GM19324 (cell line): ENCODE results near the gene TCF25.
"Not testable (repeated sequence)": the region's sequence is repeated elsewhere in the genome, so short reads cannot be mapped to it uniquely, and the experiment has no call there.

Experiments
- ATAC-seq: cut with Tn5 transposase; IDR thresholded peaks from one replicate; pipeline ENCODE4 v1.9.1; 2021; ENCODE audit warnings: mild to moderate bottlenecking, moderate library complexity; ENCODE audit not compliant: unreplicated experiment, low FRiP score

TCF25 gene

DNA sequence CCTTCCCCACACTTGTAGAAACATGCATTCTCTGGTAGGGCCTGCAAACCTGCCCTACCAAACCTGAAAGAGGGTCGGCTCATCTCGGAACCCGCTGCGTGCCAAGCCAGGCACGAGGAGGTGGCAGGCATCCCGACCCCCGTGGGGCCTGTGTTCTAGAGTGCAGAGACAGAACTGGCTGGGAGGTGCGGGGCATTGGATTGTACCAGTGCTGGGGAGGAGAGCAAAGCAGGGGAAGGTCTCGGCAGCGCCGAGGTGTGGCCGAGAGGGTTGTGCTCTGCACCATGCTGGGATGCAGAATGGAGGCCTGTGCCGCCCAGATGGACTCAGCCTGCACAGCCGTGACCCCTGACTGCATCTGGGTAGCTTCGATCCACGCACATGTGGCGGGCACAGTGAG lies 27.5 kb downstream of the TCF25 start:
- ATAC-seq, result no peak

DNA sequence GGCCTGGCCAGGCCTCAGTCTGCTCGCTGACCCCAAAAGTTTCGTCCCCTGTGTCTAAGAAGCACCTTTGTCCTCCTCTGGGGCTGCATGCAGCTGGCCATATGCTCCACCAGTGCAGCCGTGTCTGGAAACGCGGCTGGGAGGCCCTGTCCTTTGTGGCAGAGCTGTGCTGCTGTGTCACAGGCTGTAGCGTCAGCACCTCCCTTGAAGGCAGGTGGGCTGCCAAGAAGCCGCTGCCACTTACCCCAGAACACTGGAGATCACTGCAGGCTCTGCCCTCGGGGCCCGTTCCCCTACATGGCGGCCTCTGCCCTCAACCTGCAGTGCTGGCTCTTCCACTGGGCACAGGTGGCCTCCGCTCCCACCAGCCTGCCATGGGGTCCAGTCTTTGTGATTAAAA lies 29.6 kb downstream of the TCF25 start:
- no peak for ATAC-seq

DNA sequence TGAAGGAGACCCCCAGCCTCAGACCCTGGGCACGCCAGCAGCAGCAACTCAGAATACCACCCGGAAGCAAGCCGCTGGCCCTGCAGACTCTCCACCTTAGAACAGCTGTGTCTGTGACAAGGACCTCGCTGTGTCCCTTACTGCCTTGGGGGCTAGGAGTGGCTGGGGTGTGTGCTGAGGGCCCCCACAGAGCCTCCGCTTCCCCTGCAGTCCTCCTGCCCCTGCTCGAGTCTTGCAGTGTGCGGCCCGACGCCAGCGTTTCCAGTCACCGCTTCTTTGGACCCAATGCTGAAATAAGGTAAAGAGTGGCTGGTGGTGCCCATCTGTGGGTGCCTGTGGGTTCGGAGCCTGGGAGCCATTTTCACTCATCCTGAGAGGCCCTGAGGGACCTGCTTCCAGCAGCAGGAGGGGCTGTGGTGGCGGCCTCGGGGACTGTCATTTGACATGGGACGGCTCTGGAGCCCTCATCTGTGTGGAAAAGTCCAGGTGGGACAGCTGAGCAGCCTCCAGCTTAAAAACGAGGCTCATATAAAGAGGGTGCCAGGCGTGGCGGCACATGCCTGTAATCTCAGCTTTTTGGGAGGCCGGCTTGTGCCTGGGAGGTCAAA lies 30.6 kb downstream of the TCF25 start:
- ATAC-seq, result no peak

DNA sequence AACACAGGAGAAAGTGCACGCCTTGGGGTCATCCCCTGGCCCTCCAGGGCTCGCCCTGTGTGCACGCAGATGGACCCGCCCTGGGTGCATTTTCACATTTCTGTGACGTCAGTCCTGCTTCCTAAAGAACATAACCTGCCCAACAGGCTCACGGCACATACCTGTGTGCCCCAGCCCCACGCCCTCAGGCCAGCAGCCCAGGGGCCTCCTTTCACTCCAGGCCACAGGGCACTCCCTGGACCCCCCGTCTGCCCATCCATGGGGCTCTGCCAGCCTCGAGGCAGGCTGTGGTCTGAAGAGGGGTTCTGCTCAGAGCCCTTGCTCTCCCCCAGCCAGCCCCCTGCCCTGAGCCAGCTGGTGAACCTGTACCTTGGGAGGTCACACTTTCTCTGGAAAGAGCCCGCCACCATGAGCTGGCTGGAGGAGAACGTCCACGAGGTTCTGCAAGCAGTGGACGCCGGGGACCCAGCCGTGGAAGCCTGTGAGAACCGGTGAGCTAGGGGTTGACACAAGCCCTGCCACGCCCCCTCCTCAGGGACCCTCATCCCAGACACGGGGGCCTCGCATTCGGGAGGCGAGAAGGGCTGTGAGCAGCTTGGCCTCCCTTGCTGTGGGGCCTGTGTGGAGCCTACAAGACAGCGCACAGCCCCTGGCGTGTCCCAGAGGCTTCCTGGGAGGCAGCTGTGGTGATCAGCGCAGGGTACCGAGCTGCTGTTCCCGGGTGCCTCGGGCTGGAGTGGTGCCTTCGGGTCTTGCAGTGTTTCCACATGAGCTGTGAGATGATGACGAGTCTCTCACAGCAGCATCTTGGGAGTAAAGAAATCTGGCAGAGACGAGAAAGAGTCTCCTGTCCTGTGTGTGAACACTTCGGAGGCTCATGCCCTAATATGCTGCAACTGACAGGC lies 31.5 kb downstream of the TCF25 start:
- ATAC-seq, result no peak

DNA sequence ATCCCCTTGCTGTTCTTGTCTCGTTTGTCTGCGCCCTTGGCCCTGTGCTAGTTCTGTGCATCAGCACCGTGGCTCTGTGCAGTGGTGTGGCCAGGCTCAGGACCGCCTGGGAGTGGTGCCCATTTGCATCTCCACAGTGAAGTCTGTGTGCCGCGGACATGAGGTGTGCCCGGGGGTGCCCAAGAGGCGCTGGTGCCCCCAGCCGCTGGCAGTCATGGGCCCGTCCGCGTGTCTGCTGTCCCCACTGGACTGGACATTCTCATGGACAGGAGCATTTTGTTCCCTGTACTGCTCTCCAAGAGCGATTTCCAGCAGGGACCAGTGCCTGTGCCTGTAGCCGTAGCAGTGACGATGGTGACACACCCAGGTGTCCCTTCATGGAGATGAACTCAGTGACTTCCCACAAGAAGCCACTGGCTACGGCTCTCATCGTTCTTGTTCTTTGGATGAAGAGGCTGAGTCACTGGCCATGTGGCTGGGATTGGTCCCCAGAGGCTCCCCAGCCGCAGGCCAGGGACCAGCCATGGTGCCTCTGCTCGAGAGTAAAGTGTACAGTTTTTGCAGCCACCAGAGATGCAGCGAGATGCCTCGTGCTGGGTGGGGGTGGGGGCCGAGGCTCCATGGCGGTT lies 32.2 kb downstream of the TCF25 start:
- ATAC-seq, result no peak

DNA sequence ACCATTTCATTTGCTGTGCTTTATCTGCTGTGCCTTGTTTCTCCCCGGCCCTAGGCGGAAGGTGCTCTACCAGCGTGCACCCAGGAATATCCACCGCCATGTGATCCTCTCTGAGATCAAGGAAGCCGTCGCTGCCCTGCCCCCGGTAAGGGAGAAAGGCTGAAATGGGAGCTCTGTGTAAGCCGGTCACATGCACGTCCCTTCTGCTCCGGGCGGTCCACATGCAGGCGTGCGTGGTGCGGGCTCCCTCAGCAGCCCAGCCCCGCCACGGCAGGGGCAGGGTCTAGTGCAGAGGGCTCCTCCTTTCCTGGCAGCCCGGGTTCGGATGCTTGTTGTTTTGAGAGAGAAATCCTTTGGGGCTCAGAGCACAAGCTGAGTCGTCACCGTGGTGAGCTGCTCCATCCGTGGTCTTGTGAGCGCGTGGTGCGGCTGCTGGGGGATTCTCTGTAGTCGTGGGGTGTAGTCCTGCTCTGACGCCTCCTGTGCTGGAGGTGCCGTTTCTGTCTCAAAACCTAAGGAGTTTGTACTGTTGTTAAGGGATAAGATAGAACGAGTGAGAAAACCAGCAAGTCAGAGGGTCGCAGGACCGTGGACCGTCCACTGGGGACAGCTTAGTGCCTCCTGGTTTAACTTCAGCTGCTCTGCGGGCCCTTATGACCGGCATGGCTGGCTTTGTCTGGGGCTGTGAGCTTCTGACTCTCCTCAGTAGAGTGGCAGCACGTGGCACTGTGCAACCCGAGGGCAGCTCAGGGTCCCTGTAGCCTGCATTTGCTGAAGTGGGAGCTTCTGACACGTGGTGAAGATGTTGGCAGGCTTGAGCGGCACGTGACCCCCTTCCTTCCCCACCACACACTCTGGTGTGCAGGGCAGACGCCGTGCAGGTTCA lies 33.0 kb downstream of the TCF25 start:
- no peak for ATAC-seq

DNA sequence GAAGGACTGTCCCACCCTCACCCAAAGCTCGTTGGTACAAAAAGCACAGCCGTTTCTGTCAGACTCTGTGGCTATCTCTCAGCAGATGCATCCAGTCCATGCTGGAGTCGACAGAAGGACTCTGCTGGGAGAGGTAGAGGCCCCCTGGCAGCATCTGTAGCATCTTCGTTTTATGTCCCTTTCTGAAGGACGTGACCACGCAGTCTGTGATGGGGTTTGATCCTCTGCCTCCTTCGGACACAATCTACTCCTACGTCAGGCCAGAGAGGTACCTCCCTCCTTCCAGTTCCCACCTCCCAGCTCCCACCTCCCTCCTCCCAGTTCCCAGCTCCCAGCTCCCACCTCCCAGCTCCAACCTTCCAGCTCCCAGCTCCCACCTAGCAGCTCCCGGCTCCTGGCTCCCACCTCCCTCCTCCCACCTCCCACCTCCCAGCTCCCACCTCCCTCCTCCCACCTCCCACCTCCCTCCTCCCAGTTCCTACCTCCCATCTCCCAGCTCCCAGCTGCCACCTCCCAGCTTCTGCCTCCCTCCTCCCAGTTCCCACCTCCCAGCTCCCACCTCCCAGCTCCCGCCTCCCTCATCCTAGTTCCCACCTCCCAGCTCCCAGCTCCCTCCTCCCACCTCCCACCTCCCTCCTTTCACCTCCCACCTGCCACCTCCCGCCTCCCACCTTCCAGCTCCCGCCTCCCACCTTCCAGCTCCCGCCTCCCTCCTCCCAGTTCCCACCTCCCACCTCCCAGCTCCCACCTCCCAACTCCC lies 33.8 kb downstream of the TCF25 start:
- no peak for ATAC-seq

DNA sequence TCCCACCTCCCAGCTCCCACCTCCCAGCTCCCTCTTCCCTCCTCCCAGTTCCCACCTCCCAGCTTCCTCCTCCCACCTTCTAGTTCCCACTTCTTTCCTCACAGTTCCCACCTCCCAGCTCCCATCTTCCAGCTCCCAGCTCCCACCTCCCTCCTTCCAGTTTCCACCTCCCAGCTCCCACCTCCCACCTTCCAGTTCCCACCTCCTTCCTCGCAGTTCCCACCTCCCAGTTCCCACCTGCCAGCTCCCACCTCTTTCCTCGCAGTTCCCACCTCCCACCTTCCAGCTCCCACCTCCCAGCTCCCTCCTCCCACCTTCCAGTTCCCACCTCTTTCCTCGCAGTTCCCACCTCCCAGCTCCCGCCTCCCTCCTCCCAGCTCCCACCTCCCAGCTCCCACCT lies 34.8 kb downstream of the TCF25 start:
- no peak for ATAC-seq

DNA sequence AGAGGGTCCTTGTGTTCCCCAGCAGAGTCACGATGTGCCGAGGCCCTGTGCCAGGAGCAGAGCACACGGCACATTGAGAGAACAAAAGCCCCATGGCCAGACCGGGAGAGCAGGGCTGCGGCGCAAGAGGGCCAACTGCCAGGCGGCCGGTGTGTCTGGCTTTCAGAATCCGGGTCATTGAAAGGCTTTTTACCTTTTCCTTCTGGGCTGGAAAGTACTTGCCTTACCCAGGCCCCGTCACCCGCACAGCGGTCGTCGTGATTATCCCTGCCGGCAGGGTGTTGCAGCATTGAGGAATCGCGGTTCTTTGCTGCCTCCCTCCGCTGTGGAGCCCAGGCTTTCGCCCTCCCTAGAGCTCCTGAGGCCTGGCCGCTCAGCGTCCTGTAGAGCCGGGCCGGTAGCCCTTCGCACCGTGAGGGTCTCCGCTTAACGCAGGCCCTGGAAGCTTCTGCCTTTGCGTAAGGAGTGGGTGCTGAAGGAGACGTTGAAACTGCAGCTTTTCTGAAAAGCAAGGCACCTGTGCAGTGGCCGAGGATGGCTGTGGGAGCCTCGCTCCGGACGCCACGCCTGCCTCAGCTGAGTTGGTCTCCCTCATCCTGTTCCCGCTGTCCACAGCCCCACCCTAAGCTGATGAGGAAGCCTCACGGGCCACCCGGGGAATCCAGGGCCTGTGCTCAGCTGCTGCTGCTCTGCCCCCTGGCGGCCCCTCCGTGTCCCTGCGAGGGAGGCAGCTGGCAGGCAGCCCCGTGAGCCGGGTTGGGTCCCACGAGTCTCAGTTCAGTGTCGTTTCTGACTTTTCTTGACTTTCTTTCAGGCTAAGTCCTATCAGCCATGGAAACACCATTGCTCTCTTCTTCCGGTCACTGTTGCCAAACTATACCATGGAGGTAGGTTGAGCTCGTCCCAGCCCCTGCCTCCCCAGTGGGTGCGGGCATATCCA lies 36.7 kb downstream of the TCF25 start:
- no peak for ATAC-seq

DNA sequence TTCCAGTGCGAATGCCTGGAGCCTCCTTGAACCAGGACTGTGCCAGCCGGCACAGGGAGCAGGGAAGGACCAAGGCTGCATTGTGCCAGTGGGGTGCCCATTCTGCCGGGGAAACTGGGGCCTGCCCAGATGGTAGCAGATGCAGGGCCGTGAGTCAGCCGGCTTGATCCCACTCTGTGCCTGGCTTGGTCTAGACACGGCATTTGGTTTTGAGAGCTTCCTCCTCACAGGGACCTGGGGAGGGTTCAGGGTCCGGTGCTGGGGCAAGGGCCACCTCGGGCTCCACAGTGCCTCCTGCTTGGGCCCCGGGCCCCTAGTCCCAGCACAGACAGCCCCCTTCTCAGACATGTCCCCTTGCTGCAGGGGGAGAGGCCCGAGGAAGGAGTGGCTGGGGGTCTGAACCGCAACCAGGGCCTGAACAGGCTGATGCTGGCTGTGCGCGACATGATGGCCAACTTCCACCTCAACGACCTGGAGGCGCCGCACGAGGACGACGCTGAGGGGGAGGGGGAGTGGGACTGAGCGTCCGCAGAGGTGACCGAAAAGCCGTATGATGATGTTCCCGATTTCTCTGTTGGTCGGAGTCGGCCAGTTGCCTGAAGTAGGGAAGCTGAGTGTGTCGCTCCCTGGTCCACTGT lies 37.4 kb downstream of the TCF25 start:
- ATAC-seq, result no peak

DNA sequence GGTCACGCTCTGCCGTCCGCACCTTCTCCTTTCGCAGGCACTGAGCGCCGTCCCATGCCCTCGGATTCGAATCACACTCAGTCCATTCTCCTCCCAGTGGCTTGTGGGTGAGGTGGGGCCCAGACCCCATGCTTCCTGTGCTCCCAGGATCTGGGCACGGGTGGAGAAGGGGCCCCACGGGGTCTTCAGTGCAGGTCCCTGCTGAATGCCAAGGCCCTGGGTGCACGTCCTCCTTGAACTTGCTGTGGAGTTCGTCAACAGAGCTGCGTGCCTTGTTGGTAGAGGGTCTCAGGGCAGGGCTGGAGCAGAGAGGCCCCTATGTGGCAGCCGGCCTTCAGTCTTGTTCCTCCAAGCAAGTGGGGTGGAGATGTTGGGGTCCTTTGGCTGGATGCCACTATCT lies 38.0 kb downstream of the TCF25 start:
- no peak for ATAC-seq

DNA sequence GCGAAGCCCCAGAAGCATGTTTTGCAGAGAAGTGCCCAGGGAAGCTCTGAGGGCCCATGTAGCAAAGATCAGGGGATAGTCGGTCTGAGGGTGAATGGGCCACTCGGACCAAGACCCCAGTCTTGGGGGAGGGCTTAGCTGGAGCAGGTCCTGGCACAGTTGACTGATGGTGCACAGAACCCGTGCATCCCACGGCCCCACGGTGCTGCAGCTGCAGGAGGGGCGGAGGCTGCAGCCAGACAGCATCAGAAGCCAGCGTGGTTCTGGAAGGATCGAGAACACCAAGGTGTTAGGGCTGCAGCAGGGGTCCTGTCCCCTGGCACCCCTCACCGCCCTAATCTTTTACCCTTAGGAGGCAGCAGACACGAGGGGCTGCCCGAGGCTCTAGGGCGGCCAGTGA lies 38.8 kb downstream of the TCF25 start:
- ATAC-seq, result no peak

DNA sequence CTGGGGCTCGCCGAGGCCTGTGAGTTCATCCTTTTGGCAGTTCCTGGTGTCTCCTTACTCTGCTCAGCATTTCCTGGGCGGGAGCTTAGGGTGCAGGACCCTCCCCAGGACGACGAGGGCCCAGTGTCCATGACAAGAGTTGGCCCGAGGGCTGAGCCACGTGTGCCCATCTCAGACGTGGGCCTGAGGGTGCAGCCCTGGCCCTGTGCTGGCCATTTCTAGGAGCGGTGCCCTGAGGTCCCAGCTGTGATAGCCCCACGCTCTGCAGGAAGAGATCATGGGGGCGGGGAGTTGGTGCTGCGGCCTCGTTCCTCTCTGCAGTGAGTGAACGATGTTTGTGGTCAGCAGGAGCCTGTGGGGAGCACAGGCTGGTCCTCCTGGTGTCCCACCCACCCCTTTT lies 39.2 kb downstream of the TCF25 start:
- ATAC-seq, result no peak

DNA sequence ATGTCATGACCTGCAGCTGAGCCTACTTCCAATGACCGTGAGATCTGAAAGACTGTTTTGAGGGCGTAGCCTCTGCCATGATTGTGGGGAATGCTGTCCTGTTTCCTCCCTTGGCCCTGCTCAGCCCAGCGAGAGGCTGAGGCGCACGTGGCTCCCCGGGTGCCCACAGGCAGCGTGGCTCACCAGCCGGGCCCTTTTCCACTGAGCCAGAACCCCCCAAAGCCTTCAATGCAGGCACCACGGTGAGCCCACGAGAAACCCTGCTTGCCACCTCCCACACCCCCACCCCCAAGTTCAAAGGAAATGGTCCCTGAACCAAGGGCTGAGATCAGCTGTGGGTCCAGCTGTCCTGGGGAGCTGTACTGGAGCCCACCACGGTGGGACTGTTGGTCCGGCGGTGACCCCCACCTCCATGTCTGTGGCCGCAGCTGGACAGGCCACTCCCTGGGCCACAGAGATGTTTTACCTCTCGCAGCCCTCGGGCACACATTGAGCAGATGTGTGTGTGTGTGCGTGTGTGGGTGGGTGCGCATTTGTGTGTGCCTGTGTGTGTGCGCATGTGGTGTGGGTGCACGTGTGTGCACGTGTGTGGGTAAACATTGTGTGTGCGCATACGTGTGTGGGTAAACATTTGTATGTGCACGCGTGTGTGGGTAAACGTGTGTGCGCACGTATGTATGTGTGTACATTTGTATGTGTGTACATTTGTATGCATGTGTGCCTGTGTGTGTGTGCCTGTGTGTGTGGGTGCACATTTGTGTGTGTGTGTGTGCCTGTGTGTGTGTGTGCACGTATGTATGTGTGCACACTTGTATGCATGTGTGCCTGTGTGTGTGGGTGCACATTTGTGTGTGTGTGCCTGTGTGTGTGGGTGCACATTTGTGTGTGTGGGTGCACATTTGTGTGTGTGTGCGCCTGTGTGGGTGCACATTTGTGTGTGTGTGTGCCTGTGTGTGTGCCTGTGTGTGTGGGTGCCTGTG lies 40.3 kb downstream of the TCF25 start:
- no peak for ATAC-seq

DNA sequence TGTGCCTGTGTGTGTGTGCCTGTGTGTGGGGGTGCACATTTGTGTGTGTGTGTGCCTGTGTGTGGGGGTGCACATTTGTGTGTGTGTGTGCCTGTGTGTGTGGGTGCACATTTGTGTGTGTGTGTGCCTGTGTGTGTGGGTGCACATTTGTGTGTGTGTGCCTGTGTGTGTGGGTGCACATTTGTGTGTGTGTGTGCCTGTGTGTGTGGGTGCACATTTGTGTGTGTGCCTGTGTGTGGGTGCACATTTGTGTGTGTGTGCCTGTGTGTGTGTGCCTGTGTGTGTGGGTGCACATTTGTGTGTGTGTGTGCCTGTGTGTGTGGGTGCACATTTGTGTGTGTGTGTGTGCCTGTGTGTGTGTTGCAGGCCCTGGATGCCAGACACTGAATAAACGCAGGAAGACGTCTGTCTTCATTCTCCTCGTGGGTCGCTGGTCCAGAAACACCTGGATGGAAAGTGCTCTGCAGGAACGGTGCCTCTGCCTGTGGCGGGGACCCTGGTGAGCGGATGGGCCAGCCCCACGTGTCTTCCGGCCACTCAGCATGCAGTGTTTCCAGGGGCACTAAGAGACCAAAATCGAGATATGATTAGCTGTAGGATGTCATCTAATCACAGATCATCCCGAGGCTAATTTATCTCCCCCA lies 41.4 kb downstream of the TCF25 start:
- ATAC-seq, result not testable (repeated sequence)

DNA sequence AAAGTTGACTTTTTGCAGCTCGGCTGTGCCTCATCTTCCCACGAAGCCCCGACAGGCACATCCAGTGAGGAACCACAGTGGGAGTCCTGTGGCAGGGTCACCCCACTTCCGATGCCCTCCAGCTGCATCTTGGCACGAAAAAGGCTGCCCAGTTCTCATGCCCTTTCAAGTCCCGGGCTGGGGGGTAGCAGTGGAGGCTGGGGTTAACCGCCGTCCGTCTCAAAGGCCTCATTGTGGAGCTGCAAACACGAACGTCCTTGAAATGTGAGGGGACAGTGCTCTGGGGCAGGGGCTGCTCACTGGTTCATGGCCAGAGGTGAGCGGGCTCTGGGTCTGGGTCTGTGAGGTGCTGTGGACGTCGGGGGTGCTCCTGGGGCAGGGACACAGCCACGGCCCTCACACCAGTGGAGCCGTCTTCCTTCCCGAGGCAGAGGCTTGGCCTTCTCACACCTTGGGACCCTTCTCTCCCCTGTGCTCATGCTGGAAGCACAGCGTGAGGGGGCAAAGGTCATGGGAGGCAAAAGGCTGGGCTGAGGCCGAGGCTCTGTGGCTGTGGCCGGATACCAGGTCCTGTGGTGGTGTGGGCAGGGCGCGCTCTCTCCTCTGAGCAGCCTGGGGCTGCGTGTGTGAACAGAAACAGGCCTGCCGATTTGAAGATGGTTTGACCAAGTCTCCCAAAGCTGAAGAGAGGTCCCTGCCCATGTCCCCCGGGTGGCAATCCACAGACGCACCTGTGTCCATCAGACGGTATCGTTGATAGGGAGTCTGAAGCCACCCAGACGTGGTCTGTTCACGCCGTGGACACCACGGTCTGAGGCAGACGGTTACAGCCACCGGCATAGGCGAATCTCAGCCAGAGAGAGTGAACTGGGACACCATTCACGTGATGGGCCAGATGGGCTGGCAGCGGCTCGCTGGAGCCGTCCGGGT lies 42.2 kb downstream of the TCF25 start:
- no peak for ATAC-seq
